ENCODE data around the gene GSE1.

- peak in 2 of 3 experiments; percentile 27 to 35 for TF ChIP-seq CTCF (IDR thresholded peaks at IDR 0.05)
- no peak for TF ChIP-seq POLR2A (IDR thresholded peaks at IDR 0.05)
Measured at GRCh38 chr16:85718682-85719081, 105.6 kb downstream of the GSE1 start.

Data from testis (tissue), 2 donors.